ENCODE data around the gene CHSY3. TPM values are rescaled to one million over a fixed set of nuclear protein-coding genes. Genes with fewer than 3 reads are reported as not detected.

The CHSY3 gene
- total and polyA plus RNA-seq, 4 donors, result 0.40 to 7.7 (median 2.1) TPM

DNA sequence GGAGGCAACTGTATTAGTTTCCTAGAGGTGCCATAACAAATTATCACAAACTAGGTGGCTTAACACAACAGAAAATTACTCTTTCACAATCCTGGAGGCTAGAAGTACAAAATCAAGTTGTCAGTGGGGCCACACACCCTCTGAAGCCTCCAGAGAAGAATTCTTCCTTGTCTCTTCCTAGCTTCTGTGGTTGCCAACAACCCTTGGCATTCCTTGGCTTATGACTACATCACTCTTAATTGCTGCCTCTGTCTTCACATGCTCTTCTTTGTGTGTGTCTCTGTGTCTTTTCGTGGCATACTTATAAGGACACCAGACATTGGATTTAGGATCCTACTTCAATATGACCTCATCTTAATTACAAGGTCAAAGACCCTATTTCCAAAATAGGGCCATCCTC lies 327.5 kb downstream of the CHSY3 start:
- WGBS, result 44% methylated on average over 1 of the region's 1 CpG
- H3K9ac ChIP-seq (ENCODE audit: low read depth in 1 of 2, low read length in 2 of 2), result no peak overlapping the region
- H3K27me3 ChIP-seq (ENCODE audit: control insufficient read depth in 4 of 4, insufficient read depth in 4 of 4, low read length in 3 of 4), result no peaks in the 10 kb centered on the region
- H3K4me3 ChIP-seq (ENCODE audit: low read depth in 1 of 3, low read length in 3 of 3), result no peak overlapping the region
- DNase-seq (ENCODE audit: low spot score), result no peak
- H3K4me1 ChIP-seq (ENCODE audit: control insufficient read depth in 4 of 4, insufficient read depth in 4 of 4, low read length in 3 of 4), result no peaks in the 10 kb centered on the region
- no peak overlapping the region for H3K27ac ChIP-seq (ENCODE audit: low read depth in 1 of 2, low read length in 2 of 2)
- H3K36me3 ChIP-seq (ENCODE audit: control insufficient read depth in 4 of 4, insufficient read depth in 3 of 4, low read depth in 1 of 4, low read length in 3 of 4), result no peaks in the 10 kb centered on the region
- no peaks in the 10 kb centered on the region for H3K9me3 ChIP-seq (ENCODE audit: control insufficient read depth in 4 of 4, low read length in 3 of 4)
- no peak for TF ChIP-seq RAD21 (IDR thresholded peaks at IDR 0.05)
- TF ChIP-seq HNF4A (conservative IDR thresholded peaks at IDR 0.05), result no peak
- TF ChIP-seq, protein P1, sequence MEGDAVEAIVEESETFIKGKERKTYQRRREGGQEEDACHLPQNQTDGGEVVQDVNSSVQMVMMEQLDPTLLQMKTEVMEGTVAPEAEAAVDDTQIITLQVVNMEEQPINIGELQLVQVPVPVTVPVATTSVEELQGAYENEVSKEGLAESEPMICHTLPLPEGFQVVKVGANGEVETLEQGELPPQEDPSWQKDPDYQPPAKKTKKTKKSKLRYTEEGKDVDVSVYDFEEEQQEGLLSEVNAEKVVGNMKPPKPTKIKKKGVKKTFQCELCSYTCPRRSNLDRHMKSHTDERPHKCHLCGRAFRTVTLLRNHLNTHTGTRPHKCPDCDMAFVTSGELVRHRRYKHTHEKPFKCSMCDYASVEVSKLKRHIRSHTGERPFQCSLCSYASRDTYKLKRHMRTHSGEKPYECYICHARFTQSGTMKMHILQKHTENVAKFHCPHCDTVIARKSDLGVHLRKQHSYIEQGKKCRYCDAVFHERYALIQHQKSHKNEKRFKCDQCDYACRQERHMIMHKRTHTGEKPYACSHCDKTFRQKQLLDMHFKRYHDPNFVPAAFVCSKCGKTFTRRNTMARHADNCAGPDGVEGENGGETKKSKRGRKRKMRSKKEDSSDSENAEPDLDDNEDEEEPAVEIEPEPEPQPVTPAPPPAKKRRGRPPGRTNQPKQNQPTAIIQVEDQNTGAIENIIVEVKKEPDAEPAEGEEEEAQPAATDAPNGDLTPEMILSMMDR (IDR thresholded peaks at IDR 0.05; ENCODE audit: low read depth, low read length, missing input control), result no peak
- no peak for TF ChIP-seq RXRA (IDR thresholded peaks at IDR 0.05)
- TF ChIP-seq SP1 (IDR thresholded peaks at IDR 0.05), result no peak
- no peak for TF ChIP-seq TAF1 (conservative IDR thresholded peaks at IDR 0.05)
- TF ChIP-seq, protein P2, sequence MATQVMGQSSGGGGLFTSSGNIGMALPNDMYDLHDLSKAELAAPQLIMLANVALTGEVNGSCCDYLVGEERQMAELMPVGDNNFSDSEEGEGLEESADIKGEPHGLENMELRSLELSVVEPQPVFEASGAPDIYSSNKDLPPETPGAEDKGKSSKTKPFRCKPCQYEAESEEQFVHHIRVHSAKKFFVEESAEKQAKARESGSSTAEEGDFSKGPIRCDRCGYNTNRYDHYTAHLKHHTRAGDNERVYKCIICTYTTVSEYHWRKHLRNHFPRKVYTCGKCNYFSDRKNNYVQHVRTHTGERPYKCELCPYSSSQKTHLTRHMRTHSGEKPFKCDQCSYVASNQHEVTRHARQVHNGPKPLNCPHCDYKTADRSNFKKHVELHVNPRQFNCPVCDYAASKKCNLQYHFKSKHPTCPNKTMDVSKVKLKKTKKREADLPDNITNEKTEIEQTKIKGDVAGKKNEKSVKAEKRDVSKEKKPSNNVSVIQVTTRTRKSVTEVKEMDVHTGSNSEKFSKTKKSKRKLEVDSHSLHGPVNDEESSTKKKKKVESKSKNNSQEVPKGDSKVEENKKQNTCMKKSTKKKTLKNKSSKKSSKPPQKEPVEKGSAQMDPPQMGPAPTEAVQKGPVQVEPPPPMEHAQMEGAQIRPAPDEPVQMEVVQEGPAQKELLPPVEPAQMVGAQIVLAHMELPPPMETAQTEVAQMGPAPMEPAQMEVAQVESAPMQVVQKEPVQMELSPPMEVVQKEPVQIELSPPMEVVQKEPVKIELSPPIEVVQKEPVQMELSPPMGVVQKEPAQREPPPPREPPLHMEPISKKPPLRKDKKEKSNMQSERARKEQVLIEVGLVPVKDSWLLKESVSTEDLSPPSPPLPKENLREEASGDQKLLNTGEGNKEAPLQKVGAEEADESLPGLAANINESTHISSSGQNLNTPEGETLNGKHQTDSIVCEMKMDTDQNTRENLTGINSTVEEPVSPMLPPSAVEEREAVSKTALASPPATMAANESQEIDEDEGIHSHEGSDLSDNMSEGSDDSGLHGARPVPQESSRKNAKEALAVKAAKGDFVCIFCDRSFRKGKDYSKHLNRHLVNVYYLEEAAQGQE (IDR thresholded peaks at IDR 0.05), result no peak
- no peak for TF ChIP-seq GABPA (IDR thresholded peaks at IDR 0.05 in 1 of 2, conservative IDR thresholded peaks at IDR 0.05 in 1 of 2)
- TF ChIP-seq, protein P3, sequence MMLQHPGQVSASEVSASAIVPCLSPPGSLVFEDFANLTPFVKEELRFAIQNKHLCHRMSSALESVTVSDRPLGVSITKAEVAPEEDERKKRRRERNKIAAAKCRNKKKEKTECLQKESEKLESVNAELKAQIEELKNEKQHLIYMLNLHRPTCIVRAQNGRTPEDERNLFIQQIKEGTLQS (IDR thresholded peaks at IDR 0.05), result no peak
- TF ChIP-seq, protein P4, sequence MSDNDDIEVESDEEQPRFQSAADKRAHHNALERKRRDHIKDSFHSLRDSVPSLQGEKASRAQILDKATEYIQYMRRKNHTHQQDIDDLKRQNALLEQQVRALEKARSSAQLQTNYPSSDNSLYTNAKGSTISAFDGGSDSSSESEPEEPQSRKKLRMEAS (IDR thresholded peaks at IDR 0.05), result no peak
- TF ChIP-seq NR2F2 (IDR thresholded peaks at IDR 0.05), result no peak
- TF ChIP-seq FOXA2 (IDR thresholded peaks at IDR 0.05), result no peak

DNA sequence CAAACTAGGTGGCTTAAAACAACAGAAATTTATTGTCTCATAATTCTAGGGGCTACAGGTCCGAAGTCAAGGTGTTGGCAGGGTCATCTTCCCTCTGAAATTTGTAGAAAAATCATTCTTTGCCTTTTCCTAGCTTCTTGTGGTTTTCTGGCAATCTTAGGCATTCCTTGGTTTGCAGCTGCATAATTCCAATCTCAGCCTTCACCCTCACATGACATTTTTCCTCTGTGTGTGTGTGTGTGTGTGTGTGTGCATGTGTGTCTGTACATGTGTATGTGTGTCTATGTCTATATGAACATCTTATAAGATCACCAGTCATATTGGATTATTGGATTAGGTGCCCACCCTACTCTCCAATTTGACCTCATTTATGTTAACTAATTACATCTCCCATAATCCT lies 330.6 kb downstream of the CHSY3 start:
- no peaks in the 10 kb centered on the region for H3K27me3 ChIP-seq (ENCODE audit: control insufficient read depth in 4 of 4, insufficient read depth in 4 of 4, low read length in 3 of 4)
- H3K9ac ChIP-seq (ENCODE audit: low read depth in 1 of 2, low read length in 2 of 2), result no peak overlapping the region
- no peaks in the 10 kb centered on the region for H3K9me3 ChIP-seq (ENCODE audit: control insufficient read depth in 4 of 4, low read length in 3 of 4)
- H3K36me3 ChIP-seq (ENCODE audit: control insufficient read depth in 4 of 4, insufficient read depth in 3 of 4, low read depth in 1 of 4, low read length in 3 of 4), result no peaks in the 10 kb centered on the region
- 31% methylated on average over 1 of the region's 1 CpG for WGBS
- no peak overlapping the region for H3K27ac ChIP-seq (ENCODE audit: low read depth in 1 of 2, low read length in 2 of 2)
- H3K4me3 ChIP-seq (ENCODE audit: low read depth in 1 of 3, low read length in 3 of 3), result no peak overlapping the region
- H3K4me1 ChIP-seq (ENCODE audit: control insufficient read depth in 4 of 4, insufficient read depth in 4 of 4, low read length in 3 of 4), result no peaks in the 10 kb centered on the region
- no peak for DNase-seq (ENCODE audit: low spot score)
- TF ChIP-seq FOXA1 (IDR thresholded peaks at IDR 0.05), result no peak
- no peak for TF ChIP-seq RAD21 (IDR thresholded peaks at IDR 0.05)
- TF ChIP-seq GABPA (IDR thresholded peaks at IDR 0.05 in 1 of 2, conservative IDR thresholded peaks at IDR 0.05 in 1 of 2), result no peak
- TF ChIP-seq, protein P2 (IDR thresholded peaks at IDR 0.05), result no peak
- no peak for TF ChIP-seq FOXA2 (IDR thresholded peaks at IDR 0.05)
- TF ChIP-seq TAF1 (conservative IDR thresholded peaks at IDR 0.05), result no peak
- TF ChIP-seq HNF4A (conservative IDR thresholded peaks at IDR 0.05), result no peak
- TF ChIP-seq, protein P3 (IDR thresholded peaks at IDR 0.05), result no peak
- TF ChIP-seq, protein P4 (IDR thresholded peaks at IDR 0.05), result no peak
- no peak for TF ChIP-seq SP1 (IDR thresholded peaks at IDR 0.05)

Data from liver (tissue), 9 donors.